Non-pigmented ciliary epithelial cell (primary cell): Measurements from ENCODE around the gene MAOA.

Experiments
- DNase-seq: peaks from one replicate; pipeline ENCODE4 v3.0.0-alpha.2; 2010; ENCODE audit warnings: low read depth

Gene MAOA

DNA sequence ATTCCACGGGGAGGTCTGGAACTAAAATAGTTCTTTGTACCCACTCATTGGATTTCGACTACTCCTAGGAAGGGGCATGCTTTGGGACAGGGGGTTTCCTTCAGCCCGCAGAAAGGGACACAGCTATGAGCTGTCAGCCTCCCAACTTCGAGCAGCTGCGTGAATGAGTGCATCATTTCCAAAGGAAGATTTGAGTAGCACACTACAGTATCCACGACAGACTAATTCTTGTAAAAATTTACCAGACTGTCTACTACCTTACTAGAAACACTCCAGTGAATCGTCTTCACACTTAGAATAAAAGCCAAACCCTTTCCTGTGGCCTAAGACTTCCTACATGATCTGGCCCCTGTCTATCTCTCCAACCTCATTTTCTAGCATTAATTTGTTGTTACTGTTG is 101.9 kb downstream of the MAOA start:
- DNase-seq = no peak

DNA sequence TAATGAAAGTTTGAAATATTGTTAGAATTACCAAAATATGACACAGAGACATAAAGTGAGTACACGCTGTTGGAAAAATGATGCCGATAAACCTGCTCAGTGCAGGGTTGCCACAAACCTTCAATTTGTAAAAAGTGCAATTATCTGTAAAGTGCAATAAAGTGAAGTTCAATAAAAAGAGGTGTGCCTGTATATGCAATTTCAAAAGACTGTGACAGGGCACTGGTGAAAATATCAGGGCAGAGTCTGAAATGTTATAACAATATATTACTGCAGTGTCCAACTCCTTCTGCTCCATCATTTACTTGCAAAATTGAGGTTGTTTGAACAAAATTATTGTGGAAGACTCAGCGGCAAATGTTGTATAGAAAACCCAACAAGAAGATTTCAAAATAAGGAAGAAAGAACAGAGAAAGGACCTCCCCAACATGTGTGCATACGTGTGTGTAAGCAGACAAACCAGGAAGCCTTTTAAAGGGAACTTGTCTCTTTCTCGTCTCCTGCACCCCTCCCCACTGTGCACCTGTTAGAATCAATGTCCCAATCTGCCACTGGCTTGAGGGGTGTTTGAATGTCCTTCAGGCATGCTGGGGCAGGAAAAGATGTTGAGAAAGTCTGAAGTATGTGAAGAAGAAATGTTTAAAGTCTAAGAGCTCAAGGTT is 130.0 kb downstream of the MAOA start:
- no peak for DNase-seq
